Adrenal gland (tissue), 5 donors: ENCODE data around the gene B4GALT1.
A peak's percentile ranks its signal among the peaks of the same experiment; 100 is the strongest.

Experiments
- POLR2A ChIP-seq, 2 donors: fragments of 450-650 bp; IDR thresholded peaks; one replicate each; pipeline ENCODE4 v1.6.1; 2017; ENCODE audit warnings: antibody characterized with exemption in 2 of 2, mild to moderate bottlenecking in 2 of 2, moderate library complexity in 1 of 2
- TF ChIP-seq, protein P1 (sequence below), 6 experiments: fragments of 450-650 bp in 4 of 6; fragments of 200-600 bp in 2 of 6; sonication (generic) in 1 of 6; IDR thresholded peaks; 1 replicate in 5 of 6; 2 replicates in 1 of 6; pipeline versions ENCODE4 v1.5.1 to v1.8.0; 2016 to 2021; ENCODE audit warnings: antibody characterized with exemption in 6 of 6, mild to moderate bottlenecking in 2 of 6, moderate library complexity in 1 of 6
- donor health status: DM: no; HTN: no; CAD: no.

DNA sequence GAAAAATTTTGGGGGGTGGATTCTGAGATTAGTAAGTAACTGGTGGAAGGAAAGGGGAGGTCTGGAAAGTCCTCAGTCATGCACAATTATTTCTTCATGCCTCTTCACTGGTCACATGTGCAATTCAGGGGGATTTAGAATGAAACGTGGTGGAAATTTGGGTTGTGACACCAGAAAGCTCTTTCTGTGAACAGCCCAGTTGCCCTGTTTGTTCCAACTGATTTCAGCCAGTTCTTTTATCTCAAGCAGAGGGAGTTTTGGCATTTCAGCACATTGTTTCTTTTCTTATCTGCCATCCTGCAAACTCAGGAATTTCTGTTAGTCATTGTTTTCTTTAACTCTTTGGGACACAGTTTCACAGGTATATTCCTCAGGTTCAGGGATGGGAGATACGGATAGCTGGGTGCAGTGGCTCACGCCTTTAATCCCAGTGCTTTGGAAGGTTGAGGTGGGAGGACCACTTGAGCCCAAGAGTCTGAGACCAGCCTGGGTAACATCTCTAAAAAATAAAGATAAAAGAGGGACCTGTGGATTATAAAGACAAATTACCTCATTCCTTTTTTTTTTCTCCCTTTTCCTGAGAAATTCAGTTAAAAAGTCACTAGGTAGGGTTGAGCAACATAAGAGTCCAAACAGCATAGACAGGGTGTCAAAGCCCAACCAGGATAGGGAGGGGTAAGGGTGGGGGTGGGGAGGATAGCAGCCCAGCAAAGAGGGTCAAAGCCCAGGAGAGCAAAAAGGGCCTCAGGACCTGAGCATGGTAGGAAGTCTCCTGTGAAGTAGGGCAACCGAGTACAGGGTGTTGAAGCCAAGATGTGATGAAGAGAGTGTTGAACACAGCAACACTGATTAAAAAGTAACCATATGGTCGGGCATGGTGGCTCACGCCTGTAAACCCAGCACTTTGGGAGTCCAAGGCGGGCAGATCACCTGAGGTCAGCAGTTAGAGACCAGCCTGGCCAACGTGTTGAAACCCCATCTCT is 5.4 kb upstream of the B4GALT1 start:
- TF ChIP-seq, protein P1, sequence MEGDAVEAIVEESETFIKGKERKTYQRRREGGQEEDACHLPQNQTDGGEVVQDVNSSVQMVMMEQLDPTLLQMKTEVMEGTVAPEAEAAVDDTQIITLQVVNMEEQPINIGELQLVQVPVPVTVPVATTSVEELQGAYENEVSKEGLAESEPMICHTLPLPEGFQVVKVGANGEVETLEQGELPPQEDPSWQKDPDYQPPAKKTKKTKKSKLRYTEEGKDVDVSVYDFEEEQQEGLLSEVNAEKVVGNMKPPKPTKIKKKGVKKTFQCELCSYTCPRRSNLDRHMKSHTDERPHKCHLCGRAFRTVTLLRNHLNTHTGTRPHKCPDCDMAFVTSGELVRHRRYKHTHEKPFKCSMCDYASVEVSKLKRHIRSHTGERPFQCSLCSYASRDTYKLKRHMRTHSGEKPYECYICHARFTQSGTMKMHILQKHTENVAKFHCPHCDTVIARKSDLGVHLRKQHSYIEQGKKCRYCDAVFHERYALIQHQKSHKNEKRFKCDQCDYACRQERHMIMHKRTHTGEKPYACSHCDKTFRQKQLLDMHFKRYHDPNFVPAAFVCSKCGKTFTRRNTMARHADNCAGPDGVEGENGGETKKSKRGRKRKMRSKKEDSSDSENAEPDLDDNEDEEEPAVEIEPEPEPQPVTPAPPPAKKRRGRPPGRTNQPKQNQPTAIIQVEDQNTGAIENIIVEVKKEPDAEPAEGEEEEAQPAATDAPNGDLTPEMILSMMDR (IDR thresholded peaks at IDR 0.05) = no peak
- TF ChIP-seq POLR2A (IDR thresholded peaks at IDR 0.05) = peak in 1 of 2 donors; percentile 71
